OCI-LY1 (cell line): ENCODE results near the gene PAM.

ENCODE experiments used
- H2AFZ ChIP-seq: fragments of 200-600 bp; sonication (generic), shearing (Covaris generic); 2 replicates; pipeline ENCODE4 v1.6.0; 2014; ENCODE audit warnings: antibody characterized with exemption, mild to moderate bottlenecking, low read length
- H3F3A ChIP-seq: fragments of 200-600 bp; sonication (generic), shearing (Covaris generic); 2 replicates; pipeline ENCODE4 v1.6.0; 2014; ENCODE audit warnings: mild to moderate bottlenecking, antibody characterized with exemption, low read length, moderate library complexity; ENCODE audit not compliant: insufficient read depth
- H3K27ac ChIP-seq: fragments of 200-600 bp; sonication (generic); 2 replicates; pipeline ENCODE4 v1.5.1; 2014; ENCODE audit warnings: low read length, mixed run types, mild to moderate bottlenecking, low read depth; ENCODE audit not compliant: poor library complexity, severe bottlenecking
- H3K27me3 ChIP-seq: fragments of 200-600 bp; sonication (generic); 2 replicates; pipeline ENCODE4 v1.6.0; 2014; ENCODE audit warnings: antibody characterized with exemption, mild to moderate bottlenecking, low read length, moderate library complexity; ENCODE audit not compliant: insufficient read depth
- H3K36me3 ChIP-seq: fragments of 200-600 bp; sonication (generic); 2 replicates; pipeline ENCODE4 v1.6.1; 2014; ENCODE audit warnings: mild to moderate bottlenecking, antibody characterized with exemption, low read length, moderate library complexity, mixed read lengths; ENCODE audit not compliant: insufficient read depth
- H3K4me1 ChIP-seq: fragments of 200-600 bp; sonication (generic); 2 replicates; pipeline ENCODE4 v1.5.1; 2014; ENCODE audit warnings: mild to moderate bottlenecking, low read length, moderate library complexity; ENCODE audit not compliant: insufficient read depth, severe bottlenecking
- H3K4me2 ChIP-seq: fragments of 200-600 bp; sonication (generic), shearing (Covaris generic); 2 replicates; pipeline ENCODE4 v1.6.1; 2014; ENCODE audit warnings: low read length
- H3K4me3 ChIP-seq: fragments of 200-600 bp; sonication (generic); 2 replicates; pipeline ENCODE4 v1.5.1; 2014; ENCODE audit warnings: low read length, low read depth, mild to moderate bottlenecking, mixed read lengths; ENCODE audit not compliant: poor library complexity, severe bottlenecking
- H3K79me2 ChIP-seq: fragments of 200-600 bp; shearing (Covaris generic); 2 replicates; pipeline ENCODE4 v1.6.1; 2016; ENCODE audit warnings: mixed run types, low read length, mixed read lengths; ENCODE audit not compliant: insufficient read depth
- H3K9ac ChIP-seq: fragments of 200-600 bp; sonication (generic), shearing (Covaris generic); 2 replicates; pipeline ENCODE4 v1.6.1; 2014; ENCODE audit warnings: mild to moderate bottlenecking, low read length, mixed read lengths
- H3K9me2 ChIP-seq: fragments of 200-600 bp; sonication (generic), shearing (Covaris generic); 2 replicates; pipeline ENCODE4 v1.6.1; 2014; ENCODE audit warnings: low read depth, mild to moderate bottlenecking, low read length, mixed read lengths
- H3K9me3 ChIP-seq: fragments of 200-600 bp; shearing (Covaris generic); 2 replicates; pipeline ENCODE4 v1.6.1; 2014; ENCODE audit warnings: low read length, mixed read lengths
- H4K20me1 ChIP-seq: fragments of 200-600 bp; sonication (generic), shearing (Covaris generic); 2 replicates; pipeline ENCODE4 v1.6.0; 2016; ENCODE audit warnings: mild to moderate bottlenecking, low read length; ENCODE audit not compliant: insufficient read depth
- EZH2 ChIP-seq: fragments of 200-600 bp; sonication (generic), shearing (Covaris generic); IDR thresholded peaks from 2 replicates; pipeline ENCODE4 v1.8.0; 2017; ENCODE audit warnings: borderline replicate concordance, mixed run types, mild to moderate bottlenecking, antibody characterized with exemption, low read length, moderate library complexity, mixed read lengths
- TF ChIP-seq, protein P1 (sequence below): fragments of 200-600 bp; sonication (generic), shearing (Covaris generic); IDR thresholded peaks from 2 replicates; pipeline ENCODE4 v1.5.1; 2017; ENCODE audit warnings: mild to moderate bottlenecking, antibody characterized with exemption, low read length, moderate library complexity, mixed read lengths

Gene PAM

DNA sequence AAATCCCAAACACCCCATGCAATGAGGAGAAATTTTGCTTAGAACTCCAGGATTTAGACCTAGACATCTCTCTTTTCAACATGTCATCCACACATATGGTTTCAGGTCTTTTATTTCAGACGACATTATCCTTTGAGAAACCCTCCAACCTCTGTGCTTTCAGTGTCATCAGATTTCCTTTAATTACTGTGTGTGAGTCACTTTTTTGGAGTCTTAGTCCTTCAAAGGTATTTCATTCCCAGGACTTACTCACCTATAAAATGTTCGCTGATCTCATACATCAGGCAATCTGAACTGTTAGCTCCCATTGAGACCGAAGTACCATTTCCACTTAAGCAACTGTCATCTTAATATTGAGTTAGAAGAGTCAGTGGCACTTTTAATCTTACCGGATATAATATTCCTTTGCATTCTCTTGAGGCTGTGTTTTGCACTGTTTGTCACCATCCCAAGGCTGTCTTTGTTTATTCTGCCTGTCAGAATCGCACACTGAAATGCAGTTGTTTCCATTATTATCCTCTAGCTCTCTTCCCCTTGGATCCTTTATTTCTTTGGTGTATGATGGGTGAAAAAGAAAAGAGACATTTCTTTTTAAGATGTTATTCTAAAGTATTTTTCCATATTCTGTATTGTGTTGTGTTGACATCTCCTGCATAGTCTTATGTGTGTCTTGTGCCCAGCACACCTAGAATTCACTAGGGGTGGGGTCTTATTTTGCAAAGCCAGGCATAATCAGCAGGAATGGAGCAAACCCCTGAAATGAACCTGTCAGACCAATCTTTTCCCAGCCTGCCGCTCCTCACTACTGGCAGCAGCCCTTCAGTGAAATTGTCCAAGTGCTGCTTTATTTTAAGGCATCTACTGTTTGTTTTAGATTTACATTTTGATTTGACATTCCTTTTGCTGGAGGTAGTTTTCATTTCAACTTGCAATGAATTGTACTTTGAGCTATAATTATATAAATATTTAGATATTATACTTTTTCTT lies 155.4 kb downstream of the PAM start:
- Histone ChIP-seq H4K20me1 (no peaks in the 10 kb centered on the region), H3K4me3 (no peak overlapping the region), H3K27me3 (no peaks in the 10 kb centered on the region), H3K79me2 (no peaks in the 10 kb centered on the region), H3K9me2 (no peaks in the 10 kb centered on the region), H3K4me2 (no peak overlapping the region), H3K27ac (no peak overlapping the region), H3F3A (no peaks in the 10 kb centered on the region), H3K9ac (no peak overlapping the region), H2AFZ (no peak overlapping the region), H3K36me3 (no peaks in the 10 kb centered on the region), H3K9me3 (no peaks in the 10 kb centered on the region), H3K4me1 (no peaks in the 10 kb centered on the region)
- no peak for TF ChIP-seq EZH2
- TF ChIP-seq, protein P1, sequence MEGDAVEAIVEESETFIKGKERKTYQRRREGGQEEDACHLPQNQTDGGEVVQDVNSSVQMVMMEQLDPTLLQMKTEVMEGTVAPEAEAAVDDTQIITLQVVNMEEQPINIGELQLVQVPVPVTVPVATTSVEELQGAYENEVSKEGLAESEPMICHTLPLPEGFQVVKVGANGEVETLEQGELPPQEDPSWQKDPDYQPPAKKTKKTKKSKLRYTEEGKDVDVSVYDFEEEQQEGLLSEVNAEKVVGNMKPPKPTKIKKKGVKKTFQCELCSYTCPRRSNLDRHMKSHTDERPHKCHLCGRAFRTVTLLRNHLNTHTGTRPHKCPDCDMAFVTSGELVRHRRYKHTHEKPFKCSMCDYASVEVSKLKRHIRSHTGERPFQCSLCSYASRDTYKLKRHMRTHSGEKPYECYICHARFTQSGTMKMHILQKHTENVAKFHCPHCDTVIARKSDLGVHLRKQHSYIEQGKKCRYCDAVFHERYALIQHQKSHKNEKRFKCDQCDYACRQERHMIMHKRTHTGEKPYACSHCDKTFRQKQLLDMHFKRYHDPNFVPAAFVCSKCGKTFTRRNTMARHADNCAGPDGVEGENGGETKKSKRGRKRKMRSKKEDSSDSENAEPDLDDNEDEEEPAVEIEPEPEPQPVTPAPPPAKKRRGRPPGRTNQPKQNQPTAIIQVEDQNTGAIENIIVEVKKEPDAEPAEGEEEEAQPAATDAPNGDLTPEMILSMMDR: no peak

DNA sequence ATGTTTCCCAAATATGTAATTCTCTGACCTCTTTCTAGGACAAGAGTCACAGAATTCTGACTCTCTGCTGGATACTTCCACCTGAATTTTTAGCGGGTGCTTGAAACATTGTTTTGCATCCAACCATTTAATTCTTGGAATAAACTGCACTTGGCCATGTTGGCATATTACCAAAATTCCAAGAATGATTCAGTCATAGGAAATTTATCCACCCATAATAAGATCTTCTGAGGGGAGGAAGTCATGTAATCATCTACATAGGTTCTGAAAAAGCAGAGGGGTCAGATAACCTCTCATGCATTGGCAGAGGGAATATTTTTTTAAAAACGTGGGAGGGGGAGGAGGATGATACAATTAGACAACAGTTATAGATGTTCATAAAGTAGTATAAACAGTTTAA lies 156.9 kb downstream of the PAM start:
- Histone ChIP-seq H3K4me2 (no peak overlapping the region), H3K4me1 (no peaks in the 10 kb centered on the region), H2AFZ (no peak overlapping the region), H3K9me3 (no peaks in the 10 kb centered on the region), H3K36me3 (no peaks in the 10 kb centered on the region), H3K9me2 (no peaks in the 10 kb centered on the region), H3K27ac (no peak overlapping the region), H3K27me3 (no peaks in the 10 kb centered on the region), H3K4me3 (no peak overlapping the region), H4K20me1 (no peaks in the 10 kb centered on the region), H3K79me2 (no peaks in the 10 kb centered on the region), H3F3A (no peaks in the 10 kb centered on the region), H3K9ac (no peak overlapping the region)
- no peak for TF ChIP-seq EZH2
- TF ChIP-seq, protein P1: no peak

- no peak overlapping the region for H3K9ac ChIP-seq
- TF ChIP-seq, protein P1: no peak
- TF ChIP-seq EZH2: no peak
- no peaks in the 10 kb centered on the region for H3K4me1 ChIP-seq
- H3K9me3 ChIP-seq: no peaks in the 10 kb centered on the region
- no peaks in the 10 kb centered on the region for H3K36me3 ChIP-seq
- H3F3A ChIP-seq: no peaks in the 10 kb centered on the region
- no peaks in the 10 kb centered on the region for H3K9me2 ChIP-seq
- no peak overlapping the region for H3K4me2 ChIP-seq
- no peaks in the 10 kb centered on the region for H4K20me1 ChIP-seq
- no peak overlapping the region for H2AFZ ChIP-seq
- no peaks in the 10 kb centered on the region for H3K79me2 ChIP-seq
- H3K4me3 ChIP-seq: no peak overlapping the region
- H3K27me3 ChIP-seq: no peaks in the 10 kb centered on the region
- no peak overlapping the region for H3K27ac ChIP-seq
These were observed 161.0 kb downstream of the PAM start for GRCh38 chr5:102916109-102916508.
